ENCODE data around the gene COLGALT1.

Gene COLGALT1

GRCh38 chr19:17598953-17599352, 43.5 kb downstream of the COLGALT1 start:
- no peak for DNase-seq (ENCODE audit: low read depth, low spot score)

DNA sequence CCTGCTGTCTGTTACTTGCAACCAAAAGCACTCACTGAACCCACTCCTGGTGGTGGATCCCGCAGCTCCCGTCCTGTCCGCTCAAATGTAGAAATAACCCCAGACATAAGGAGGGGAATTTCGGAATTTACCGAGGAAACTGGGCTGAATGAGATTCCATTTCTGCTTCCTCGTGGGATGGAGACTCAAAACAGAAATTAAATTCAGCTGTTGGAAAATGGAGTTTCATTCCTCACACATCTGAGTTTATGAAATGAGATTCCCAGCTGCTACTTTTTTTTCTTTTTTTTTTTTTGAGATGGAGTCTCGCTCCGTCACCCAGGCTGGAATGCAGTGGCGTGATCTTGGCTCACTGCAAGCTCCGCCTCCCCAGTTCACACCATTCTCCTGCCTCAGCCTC, 44.3 kb downstream of the COLGALT1 start:
- DNase-seq (ENCODE audit: low read depth, low spot score) = no peak

DNA sequence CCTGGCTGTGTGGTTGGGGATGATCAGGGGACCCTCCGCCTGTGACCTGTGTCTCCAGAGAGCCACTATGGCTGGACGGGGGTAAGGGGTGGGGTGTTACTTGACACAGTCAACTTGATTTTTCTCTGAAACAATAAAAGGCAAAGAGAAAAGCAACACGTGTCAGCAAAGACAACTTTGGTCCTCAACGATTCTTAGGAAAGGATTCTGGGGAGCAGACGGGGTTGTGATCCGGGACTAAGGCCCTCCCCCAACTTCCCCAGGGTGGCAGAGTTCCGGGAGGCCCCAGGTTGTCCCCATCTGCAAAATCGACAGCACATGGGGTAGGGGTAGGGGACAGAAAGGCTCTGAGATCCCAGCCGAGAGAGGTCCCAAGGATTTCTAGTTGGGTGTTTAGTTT, 46.2 kb downstream of the COLGALT1 start:
- no peak for DNase-seq (ENCODE audit: low read depth, low spot score)

DNA sequence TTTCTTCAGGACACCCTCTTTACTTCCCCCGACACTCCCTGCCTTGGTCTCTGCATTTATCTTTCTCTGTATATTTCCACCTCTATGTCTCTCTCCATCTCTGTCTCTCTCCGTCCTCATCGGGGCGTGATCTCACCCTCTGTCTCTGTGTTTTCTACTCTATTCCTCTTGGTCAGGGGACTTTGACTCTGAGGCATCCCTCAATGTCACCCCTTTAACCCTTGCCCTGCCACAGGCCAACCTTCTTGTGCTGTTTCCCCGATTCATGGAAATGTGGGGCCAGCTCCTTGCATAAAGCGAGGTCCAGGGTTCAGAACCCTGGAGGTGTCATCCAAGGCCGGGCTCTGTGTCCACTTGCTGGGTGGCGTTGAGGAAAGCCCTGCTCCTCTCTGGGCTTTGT, 46.8 kb downstream of the COLGALT1 start:
- no peak for DNase-seq (ENCODE audit: low read depth, low spot score)

DNA sequence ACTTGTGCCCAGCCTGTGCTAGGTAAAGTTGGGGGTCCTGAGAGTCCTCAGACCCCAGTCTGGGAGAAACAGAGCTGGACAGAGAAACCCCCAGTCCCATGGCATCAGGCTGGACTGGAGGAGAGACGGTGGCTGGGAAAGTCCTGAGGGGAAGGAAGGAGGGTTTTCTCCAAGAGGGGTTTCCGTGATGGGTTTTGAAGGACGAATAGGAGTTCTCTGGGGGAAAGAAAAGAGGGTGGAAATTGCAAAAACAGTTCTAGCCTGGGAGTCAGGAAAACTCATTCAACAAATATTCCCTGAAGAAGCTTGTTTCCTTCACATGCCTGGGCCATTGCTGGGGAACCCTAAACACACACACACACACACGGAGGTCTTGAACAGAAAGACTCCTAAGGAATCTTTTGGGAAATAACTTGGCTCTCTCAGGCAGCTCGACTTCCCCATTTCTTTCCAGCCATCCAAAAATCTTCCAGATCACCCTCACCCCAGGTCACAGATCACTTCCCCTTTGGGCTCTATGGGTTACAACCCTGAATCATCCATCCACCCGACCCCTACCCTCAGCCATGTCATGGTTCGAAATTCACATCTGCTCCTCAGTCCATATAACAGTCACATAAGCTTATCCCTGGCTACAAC, 47.5 kb downstream of the COLGALT1 start:
- DNase-seq (ENCODE audit: low read depth, low spot score) = no peak

DNA sequence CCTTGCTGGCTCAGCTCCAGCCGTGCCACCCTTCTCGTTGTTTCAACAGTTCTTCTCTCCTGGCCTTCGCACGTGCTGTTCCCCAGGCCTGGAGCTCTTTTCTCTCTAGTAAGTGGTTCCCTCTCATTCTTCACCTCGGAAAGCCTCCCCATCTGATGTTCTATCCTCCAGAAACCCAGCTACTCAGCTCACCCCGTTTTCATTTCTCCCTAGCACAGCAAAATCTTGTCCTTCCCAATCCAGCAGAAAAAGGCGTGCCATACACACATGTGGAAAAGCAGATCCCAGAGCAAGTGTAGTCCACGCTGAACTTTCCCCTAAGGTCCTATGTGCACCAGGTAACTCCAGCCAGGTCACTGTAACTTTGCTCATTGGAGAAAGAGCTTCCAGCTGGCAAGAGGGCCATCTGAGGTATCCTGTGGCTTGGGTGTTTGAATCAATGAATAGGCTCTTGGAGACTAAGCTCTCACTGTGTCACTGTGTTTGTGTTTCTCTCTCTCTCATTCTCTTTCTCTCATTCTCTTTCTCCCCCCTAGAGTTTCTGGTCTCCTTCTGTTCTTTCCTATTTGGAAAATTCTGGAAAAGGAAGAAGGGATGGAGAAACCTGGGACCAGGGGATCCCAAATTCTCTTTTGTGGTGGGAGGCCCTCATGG, 49.0 kb downstream of the COLGALT1 start:
- DNase-seq (ENCODE audit: low read depth, low spot score) = no peak

- DNase-seq (ENCODE audit: low read depth, low spot score) = no peak
These were observed 49.7 kb downstream of the COLGALT1 start for GRCh38 chr19:17605117-17605516.

DNA sequence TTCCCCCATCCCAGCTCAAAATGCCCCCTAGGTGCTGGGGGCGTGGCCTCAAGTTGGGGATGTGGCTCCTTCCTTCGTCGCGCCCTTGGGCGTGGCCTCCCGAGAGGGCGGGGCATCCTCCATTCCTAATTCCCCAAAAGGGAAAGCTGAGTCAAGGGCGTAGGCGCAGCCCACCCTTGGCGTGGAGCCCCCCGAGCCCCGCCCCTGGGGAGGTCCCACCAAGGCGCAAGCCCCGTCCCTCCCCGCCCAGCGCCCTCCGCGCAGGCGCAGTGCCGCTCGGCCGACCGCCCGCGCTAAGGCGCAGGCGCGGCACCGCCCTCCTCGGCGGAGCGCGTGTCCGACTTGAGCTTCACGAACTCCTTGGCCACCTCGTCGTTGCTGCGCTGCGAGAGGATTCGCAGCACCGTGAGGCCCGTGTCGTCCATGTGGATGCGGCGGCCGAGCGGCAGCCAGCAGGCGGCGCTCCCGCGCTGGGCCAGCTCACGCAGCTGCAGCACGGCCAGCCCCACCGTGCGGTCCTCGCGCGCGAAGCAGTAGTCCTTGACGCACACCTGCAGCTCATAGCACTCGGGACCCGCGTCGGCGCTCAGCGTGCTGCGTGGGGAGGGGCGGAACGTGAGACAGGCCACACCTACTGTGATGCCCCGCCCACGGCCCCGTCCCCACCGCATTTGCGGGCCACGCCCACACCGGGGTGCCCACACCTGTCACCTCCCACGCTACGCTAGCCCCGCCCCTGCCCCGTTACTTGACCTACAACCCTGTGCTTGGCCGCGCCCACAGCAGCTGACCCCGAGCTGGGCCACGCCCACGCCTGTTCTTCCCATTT, 50.5 kb downstream of the COLGALT1 start:
- peak; percentile 57 for DNase-seq (ENCODE audit: low read depth, low spot score)

DNA sequence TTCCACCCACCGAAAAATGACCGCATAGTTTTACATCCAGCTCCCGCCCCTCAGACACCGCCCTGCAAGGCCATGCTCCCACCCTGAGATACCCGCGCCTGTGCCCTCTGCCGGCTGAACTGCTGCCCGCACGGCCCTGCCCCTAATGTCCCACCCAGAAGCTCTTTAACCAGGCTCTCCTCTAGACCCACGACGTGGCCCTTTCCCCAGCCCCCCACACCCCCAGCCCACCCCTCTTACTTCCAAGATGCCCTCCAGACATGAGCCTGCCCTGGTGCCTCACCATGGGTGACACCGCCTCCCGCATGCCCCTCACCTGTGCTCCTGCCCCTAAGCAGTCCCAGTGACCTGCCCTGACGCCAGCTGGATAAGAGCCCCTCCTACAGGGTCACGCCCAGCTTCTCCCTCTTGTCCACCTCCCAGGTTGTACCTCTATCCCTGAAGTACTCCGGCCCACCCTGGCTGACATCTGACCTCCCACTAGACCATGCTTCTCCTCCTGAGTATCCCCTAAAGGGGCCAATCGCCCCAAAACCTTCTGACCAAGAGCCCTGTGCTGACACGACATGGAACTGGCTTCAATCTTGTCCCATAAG, 51.2 kb downstream of the COLGALT1 start:
- no peak for DNase-seq (ENCODE audit: low read depth, low spot score)

GRCh38 chr19:17607936-17608335, 52.5 kb downstream of the COLGALT1 start:
- no peak for DNase-seq (ENCODE audit: low read depth, low spot score)

DNA sequence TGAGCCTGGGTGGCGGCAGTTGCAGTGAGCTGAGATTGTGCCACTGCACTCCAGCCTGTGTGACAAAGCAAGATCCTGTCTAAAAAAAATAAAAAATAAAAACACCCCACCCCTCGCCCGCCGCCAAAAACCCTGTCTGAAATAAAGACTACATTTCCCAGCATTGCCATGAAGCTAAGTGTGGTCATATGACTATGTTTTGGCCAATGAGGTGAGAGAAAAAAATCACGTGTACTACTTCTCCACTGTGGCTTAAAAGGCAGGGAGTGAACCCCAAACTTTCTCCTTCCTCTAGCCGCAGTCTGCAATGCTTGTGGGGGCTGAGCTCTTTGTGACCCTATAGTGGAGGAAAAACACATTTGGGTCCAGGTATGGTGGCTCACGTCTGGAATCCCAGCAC, 54.9 kb downstream of the COLGALT1 start:
- DNase-seq (ENCODE audit: low read depth, low spot score) = no peak

GRCh38 chr19:17611462-17612244, 56.2 kb downstream of the COLGALT1 start:
- no peak for DNase-seq (ENCODE audit: low read depth, low spot score)

DNA sequence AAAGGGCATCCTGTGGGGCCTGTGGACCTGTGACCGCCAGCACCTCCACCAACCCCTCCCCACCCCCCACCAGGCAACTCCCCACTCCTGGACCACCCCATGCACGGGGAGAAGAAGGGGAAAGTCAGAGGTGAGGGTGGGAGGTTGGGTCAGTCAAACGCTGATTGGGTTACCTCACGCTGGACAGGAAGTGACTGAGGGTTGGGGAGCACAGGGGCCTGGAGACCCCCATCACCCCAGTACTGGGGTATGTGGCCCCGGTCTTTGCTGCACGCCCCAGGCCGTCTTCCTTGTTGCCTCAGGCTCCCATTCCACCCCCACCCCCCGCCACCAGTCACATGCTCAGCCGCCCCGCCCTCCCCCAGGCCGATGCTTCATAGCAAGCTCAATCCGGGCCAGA, 59.0 kb downstream of the COLGALT1 start:
- no peak for DNase-seq (ENCODE audit: low read depth, low spot score)

- no peak for DNase-seq (ENCODE audit: low read depth, low spot score)
These were observed 60.6 kb downstream of the COLGALT1 start for GRCh38 chr19:17615889-17616685.

- no peak for DNase-seq (ENCODE audit: low read depth, low spot score)
These were observed 61.2 kb downstream of the COLGALT1 start for GRCh38 chr19:17616686-17616960.

- DNase-seq (ENCODE audit: low read depth, low spot score) = no peak
These were observed 61.7 kb downstream of the COLGALT1 start for GRCh38 chr19:17616961-17617806.

- DNase-seq (ENCODE audit: low read depth, low spot score) = no peak
These were observed 62.4 kb downstream of the COLGALT1 start for GRCh38 chr19:17617807-17618192.

DNA sequence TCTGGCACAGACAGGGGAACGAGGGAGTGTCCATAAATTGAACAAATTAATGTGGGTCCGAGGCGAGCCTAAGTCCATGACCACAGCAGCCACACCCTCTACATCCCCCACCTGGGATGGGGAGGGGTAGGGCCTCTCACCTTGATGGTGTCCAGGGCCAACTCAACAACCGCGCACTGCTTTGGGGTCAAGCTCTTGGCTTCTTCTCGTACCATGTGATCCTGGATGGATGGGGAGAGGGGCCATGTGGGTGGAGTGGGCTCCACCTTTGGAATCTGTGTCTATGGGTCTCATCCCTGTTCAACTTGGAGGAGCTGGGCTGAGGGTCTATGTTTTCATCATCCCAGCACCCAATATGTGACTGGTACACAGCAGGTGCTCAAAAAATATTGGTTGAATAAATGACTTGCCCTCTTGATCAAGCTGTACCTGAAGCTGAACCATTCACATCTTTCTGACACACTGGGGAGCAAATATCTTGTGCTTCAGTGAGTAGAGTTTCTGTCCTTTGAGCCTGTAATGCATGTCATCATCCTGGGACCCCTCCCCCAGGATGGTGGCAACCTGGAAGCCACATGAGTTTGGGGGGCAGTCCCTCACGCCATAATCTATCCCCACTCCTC, 62.9 kb downstream of the COLGALT1 start:
- DNase-seq (ENCODE audit: low read depth, low spot score) = no peak

- DNase-seq (ENCODE audit: low read depth, low spot score) = no peak
These were observed 63.5 kb downstream of the COLGALT1 start for GRCh38 chr19:17618936-17619335.

DNA sequence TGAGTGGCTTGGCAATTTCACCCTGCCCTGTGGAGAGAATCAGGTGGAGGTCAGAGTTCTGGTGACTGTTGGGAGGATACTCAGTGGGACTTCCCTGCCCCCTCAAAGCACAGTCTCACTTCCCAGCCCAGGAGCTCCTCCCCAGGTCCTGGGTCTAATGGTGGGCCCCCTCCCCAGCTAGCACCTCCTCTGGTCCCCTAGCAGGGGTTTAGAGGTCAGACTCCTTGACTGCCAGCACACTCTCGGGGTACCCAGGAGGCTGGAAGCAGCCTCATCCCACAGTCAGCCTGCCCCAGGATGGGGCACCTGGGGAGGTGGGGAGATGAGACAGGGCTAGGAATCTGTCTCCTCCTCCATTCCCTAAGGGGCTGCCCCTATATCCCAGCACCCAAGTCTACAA, 65.2 kb downstream of the COLGALT1 start:
- no peak for DNase-seq (ENCODE audit: low read depth, low spot score)
